GM12872 (cell line): ENCODE measurements around the gene SBF2.

Experiments
- TF ChIP-seq, protein P1 (sequence below): IDR thresholded peaks from 3 replicates; pipeline ENCODE4 v1.5.1; 2011; ENCODE audit warnings: low read depth, mild to moderate bottlenecking, low read length, moderate library complexity; ENCODE audit not compliant: insufficient read depth

Gene SBF2

DNA sequence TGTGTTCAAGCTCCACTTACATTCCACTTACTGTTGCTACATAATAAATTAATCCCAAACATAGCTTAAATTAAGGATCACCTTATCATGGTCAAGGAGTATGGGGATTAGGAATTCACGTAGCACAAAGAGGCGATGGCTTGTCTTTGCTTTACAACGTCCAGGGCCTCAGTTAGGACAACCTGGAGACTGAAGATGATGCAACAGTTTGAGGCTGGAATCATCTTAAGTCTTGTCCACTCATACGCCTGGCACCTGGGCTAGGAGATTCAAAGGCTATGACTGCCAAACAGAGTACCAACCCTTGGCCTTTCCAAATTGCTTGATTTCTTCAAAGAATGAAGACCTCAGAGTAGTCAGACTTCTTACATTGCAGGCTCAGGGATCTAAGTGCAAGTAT is 149.1 kb downstream of the SBF2 start:
- TF ChIP-seq, protein P1, sequence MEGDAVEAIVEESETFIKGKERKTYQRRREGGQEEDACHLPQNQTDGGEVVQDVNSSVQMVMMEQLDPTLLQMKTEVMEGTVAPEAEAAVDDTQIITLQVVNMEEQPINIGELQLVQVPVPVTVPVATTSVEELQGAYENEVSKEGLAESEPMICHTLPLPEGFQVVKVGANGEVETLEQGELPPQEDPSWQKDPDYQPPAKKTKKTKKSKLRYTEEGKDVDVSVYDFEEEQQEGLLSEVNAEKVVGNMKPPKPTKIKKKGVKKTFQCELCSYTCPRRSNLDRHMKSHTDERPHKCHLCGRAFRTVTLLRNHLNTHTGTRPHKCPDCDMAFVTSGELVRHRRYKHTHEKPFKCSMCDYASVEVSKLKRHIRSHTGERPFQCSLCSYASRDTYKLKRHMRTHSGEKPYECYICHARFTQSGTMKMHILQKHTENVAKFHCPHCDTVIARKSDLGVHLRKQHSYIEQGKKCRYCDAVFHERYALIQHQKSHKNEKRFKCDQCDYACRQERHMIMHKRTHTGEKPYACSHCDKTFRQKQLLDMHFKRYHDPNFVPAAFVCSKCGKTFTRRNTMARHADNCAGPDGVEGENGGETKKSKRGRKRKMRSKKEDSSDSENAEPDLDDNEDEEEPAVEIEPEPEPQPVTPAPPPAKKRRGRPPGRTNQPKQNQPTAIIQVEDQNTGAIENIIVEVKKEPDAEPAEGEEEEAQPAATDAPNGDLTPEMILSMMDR, result no peak

- TF ChIP-seq, protein P1, result no peak
These were observed 154.4 kb downstream of the SBF2 start for GRCh38 chr11:10139656-10140055.

DNA sequence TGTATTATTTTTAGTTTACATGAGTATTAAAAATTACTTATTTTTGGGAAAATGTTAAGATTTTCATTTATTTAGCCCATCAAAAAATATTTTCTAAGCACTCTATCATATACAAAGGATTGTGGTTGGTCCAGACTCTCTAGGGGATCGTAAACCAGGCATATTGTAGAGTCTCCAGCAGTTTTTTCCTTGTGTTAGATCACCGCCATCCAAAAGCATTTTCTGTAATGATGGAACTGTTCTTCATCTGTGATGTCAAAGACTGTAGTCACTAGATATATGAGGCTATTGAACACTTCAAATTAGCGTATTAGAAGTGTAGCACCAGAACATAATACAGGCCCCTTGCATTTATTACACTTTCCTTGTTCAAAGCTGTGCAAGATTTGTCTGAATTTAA is 154.9 kb downstream of the SBF2 start:
- TF ChIP-seq, protein P1, result no peak

DNA sequence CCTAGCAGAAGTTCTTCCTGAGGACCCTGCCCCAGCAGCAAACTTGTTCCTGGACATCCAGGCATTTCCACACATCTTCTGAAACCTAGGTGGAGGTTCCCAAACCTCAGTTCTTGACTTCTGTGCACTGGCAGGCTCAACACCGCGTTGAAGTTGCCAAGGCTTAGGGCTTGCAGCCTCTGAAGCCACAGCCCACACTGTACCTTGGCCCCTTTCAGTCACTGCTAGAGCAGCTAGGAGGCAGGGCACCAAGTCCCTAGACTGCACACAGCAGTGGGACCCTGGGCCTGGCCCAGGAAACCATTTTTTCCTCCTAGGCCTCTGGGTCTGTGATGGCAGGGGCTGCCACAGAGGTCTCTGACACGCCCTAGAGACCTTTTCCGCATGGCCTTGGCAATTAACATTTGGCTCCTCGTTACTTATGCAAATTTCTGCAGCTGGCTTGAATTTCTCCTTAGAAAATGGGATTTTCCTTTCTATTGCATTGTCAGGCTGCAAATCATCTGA is 159.0 kb downstream of the SBF2 start:
- TF ChIP-seq, protein P1, result no peak

GRCh38 chr11:10130875-10131274 is 163.1 kb downstream of the SBF2 start:
- TF ChIP-seq, protein P1, result no peak

- TF ChIP-seq, protein P1, result no peak
These were observed 168.4 kb downstream of the SBF2 start for GRCh38 chr11:10125522-10126133.

DNA sequence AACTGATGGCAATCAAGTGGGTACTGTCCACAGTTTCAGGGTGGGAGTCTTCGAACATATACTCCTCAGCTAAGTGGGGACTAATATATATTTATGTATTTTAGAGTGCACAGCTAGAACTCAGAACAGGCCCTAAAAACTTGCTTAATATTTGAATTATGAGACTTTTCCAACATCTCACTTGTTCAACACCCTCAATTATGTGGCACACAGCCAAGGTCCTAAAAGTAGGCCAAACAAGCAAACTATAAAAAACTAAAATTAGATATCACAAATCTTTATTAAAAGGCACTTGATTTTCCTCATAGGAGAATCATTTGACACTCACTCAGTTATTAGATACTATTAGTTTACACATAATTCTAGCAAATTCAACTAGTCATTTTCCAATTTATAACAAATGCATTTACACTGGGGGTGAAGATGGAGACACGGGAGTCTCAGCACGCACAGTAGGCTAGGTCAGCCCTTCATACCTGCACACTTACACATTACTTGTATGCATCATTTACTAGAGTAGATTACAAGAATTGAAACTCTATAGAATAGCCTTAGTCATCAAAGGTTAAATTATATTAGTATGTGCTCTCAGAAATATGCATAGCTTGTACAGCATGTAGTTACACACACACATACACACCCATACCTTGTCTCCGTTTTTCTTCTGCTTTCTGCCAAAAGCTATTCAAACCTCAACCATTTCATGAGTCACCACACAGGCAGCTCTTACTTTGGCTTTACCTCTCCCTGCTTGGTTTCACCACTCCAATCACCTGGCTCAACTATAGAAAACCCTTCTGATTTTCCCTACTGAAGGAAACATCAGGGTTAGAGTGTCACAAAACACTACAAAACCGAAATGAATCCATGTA is 171.5 kb downstream of the SBF2 start:
- TF ChIP-seq, protein P1, result no peak
